ENCODE results near the gene KDM5B. TPM values are rescaled to one million over a fixed set of nuclear protein-coding genes. Genes with fewer than 3 reads are reported as not detected.
"Not testable (repeated sequence)": the region's sequence is repeated elsewhere in the genome, so short reads cannot be mapped to it uniquely, and the experiment has no call there.

The KDM5B gene
- total and polyA plus RNA-seq, 5 donors from 2014 or later, result 13.7 to 77.7 (median 15.1) TPM

DNA sequence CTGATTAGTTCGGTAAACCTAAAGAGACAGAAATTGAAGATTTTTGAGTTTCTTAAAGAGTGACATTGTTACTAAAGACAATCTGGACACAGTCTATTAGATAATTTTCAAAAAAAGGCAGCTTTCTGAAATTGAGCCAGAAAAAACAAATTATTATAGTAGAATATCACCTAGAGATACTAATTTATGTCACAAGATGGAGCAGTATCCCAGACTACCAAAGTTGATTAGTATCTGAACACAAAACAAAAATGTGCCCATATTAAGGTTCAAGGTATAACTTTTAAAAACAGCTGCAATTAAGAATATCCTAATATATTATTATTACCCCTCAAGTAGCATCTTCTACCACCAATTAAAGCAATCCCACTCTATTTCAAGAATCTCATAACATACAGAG, 57.5 kb downstream of the KDM5B start:
- peaks cover 0 to 5% (median 1%) of the 10 kb centered on the region in 4 donors for H3K4me1 Mint-ChIP-seq
- H3K27me3 Mint-ChIP-seq, result no peaks in the 10 kb centered on the region
- Histone ChIP-seq H3K4me3 (ENCODE audit: low read depth, low read length) (no peak overlapping the region), H3K4me1 (ENCODE audit: control insufficient read depth, insufficient read depth, low read length, poor library complexity, severe bottlenecking) (no peaks in the 10 kb centered on the region), H3K9me3 (ENCODE audit: control insufficient read depth in 2 of 2, low read length in 2 of 2) (no peaks in the 10 kb centered on the region), H3K27me3 (ENCODE audit: control insufficient read depth, insufficient read depth, low read length) (no peaks in the 10 kb centered on the region), H3K27ac (ENCODE audit: insufficient read depth, low read length, poor library complexity, severe bottlenecking) (no peak overlapping the region), H3K36me3 (ENCODE audit: control insufficient read depth, insufficient read depth, low read length) (peaks cover 74% of the 10 kb centered on the region)
- peak overlapping the region in 1 of 3 donors; percentile 35 for H3K27ac Mint-ChIP-seq
- ATAC-seq (ENCODE audit: low read depth in 2 of 2) (no peak), DNase-seq (peak in 2 of 3 donors; percentile 13 to 16)
- H3K9me3 Mint-ChIP-seq, result no peaks in the 10 kb centered on the region
- H3K4me3 Mint-ChIP-seq, result no peak overlapping the region
- peaks cover 56% of the 10 kb centered on the region for H3K36me3 Mint-ChIP-seq

DNA sequence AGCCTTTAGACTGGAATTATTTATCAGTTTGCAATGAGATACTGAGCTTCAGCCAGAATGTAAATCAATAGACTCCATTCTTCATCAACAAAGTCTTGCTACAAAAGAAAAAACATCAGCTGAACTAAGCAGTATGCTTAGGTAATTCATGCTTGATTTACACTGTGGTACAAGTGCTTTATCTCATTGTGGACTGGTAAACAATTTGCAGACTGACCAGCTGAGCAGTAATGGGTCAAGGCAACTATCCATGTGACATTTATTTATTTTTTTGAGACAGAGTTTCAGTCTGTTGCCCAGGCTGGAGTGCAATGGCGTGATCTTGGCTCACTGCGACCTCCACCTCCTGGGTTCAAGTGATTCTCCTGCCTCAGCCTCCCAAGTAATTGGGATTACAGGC, 58.2 kb downstream of the KDM5B start:
- H3K36me3 ChIP-seq (ENCODE audit: control insufficient read depth, insufficient read depth, low read length), result peaks cover 74% of the 10 kb centered on the region
- H3K27ac ChIP-seq (ENCODE audit: insufficient read depth, low read length, poor library complexity, severe bottlenecking), result no peak overlapping the region
- no peaks in the 10 kb centered on the region for H3K27me3 ChIP-seq (ENCODE audit: control insufficient read depth, insufficient read depth, low read length)
- ATAC-seq (ENCODE audit: low read depth in 2 of 2) (no peak), DNase-seq (no peak)
- H3K9me3 ChIP-seq (ENCODE audit: control insufficient read depth in 2 of 2, low read length in 2 of 2), result no peaks in the 10 kb centered on the region
- H3K27me3 Mint-ChIP-seq, result no peaks in the 10 kb centered on the region
- H3K27ac Mint-ChIP-seq, result no peak overlapping the region
- H3K9me3 Mint-ChIP-seq, result no peaks in the 10 kb centered on the region
- no peak overlapping the region for H3K4me3 Mint-ChIP-seq
- no peak overlapping the region for H3K4me3 ChIP-seq (ENCODE audit: low read depth, low read length)
- no peaks in the 10 kb centered on the region for H3K4me1 ChIP-seq (ENCODE audit: control insufficient read depth, insufficient read depth, low read length, poor library complexity, severe bottlenecking)
- peaks cover 0 to 5% (median 1%) of the 10 kb centered on the region in 4 donors for H3K4me1 Mint-ChIP-seq
- peaks cover 57% of the 10 kb centered on the region for H3K36me3 Mint-ChIP-seq

DNA sequence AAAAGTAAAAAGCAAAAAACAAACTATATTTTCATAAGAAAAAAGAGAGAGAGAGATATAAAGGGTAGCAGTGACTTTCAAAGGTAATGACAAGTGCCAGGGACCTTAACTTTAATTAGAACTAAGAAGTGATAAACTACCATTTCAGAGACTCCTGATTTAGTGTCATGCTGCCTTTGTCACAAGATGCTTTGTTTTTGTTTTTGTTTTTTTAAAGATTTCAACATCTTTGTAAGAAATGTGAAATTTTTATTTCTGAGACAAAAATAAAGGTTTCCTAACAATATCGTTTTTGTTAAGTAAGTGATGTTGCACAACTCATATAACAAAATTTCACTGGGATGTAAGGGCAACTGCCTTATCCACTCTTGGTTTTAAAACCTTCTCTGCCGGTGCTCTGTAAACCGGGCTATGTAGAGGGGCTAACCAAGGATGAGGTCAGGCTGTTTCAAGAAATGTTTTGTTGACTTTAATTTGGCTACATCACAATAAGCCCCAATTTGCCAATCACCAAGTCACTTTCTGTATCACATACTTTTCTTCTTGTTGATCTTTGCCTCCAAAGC, 62.8 kb downstream of the KDM5B start:
- Histone ChIP-seq H3K4me1 (ENCODE audit: control insufficient read depth, insufficient read depth, low read length, poor library complexity, severe bottlenecking) (no peaks in the 10 kb centered on the region), H3K9me3 (ENCODE audit: control insufficient read depth in 2 of 2, low read length in 2 of 2) (no peaks in the 10 kb centered on the region), H3K27ac (ENCODE audit: insufficient read depth, low read length, poor library complexity, severe bottlenecking) (no peak overlapping the region), H3K27me3 (ENCODE audit: control insufficient read depth, insufficient read depth, low read length) (no peaks in the 10 kb centered on the region), H3K36me3 (ENCODE audit: control insufficient read depth, insufficient read depth, low read length) (peaks cover 71% of the 10 kb centered on the region), H3K4me3 (ENCODE audit: low read depth, low read length) (no peak overlapping the region)
- ATAC-seq (ENCODE audit: low read depth in 2 of 2), result no peak
- H3K4me3 Mint-ChIP-seq, result no peak overlapping the region
- DNase-seq, result no peak
- H3K9me3 Mint-ChIP-seq, result peaks cover 0 to 3% (median 0%) of the 10 kb centered on the region in 7 donors
- H3K27ac Mint-ChIP-seq, result no peak overlapping the region
- H3K36me3 Mint-ChIP-seq, result peaks cover 65% of the 10 kb centered on the region
- H3K27me3 Mint-ChIP-seq, result no peaks in the 10 kb centered on the region
- H3K4me1 Mint-ChIP-seq, result peaks cover 0 to 9% (median 2%) of the 10 kb centered on the region in 4 donors

DNA sequence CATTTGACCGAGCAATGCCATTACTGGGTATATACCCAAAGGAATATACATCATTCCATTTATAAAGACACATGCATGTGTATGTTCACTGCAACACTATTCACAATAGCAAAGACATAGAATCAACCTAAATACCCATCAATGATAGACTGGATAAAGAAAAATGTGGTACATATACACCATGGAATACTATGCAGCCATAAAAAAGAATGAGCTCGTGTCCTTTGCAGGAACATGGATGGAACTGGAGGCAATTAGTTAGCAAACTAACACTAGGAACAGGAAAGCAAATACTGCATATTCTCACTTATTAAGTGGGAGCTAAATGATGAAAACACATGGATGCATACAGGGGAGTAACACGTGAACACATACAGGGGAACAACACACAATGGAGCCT, 63.5 kb downstream of the KDM5B start:
- H3K4me1 Mint-ChIP-seq; H3K9me3 Mint-ChIP-seq; H3K27me3 ChIP-seq (ENCODE audit: control insufficient read depth, insufficient read depth, low read length); H3K27ac ChIP-seq (ENCODE audit: insufficient read depth, low read length, poor library complexity, severe bottlenecking); ATAC-seq (ENCODE audit: low read depth in 2 of 2); DNase-seq; H3K27ac Mint-ChIP-seq; H3K4me3 ChIP-seq (ENCODE audit: low read depth, low read length); H3K4me3 Mint-ChIP-seq; H3K27me3 Mint-ChIP-seq; H3K9me3 ChIP-seq (ENCODE audit: control insufficient read depth in 2 of 2, low read length in 2 of 2); H3K4me1 ChIP-seq (ENCODE audit: control insufficient read depth, insufficient read depth, low read length, poor library complexity, severe bottlenecking): not testable (repeated sequence)
- peaks cover 65% of the 10 kb centered on the region for H3K36me3 ChIP-seq (ENCODE audit: control insufficient read depth, insufficient read depth, low read length)
- H3K36me3 Mint-ChIP-seq, result peaks cover 63% of the 10 kb centered on the region

DNA sequence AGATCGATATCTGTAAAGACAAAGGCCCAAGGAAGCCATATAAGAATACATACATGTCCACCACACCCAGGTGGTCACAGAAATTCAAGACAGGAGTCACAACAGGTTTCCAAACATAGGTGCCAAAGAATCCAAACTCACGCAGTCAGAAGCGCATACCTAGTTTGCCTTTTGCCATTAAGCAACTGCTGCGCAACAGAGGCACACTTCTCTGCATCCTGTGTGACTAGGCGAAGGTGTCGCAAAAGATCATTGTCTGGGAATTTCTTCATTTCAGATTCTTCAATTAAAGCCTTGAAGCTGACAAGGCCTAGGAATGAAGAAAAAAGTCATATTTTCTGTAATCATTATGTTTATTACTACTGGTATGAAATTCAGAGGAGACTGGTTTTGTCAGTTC, 65.7 kb downstream of the KDM5B start:
- no peaks in the 10 kb centered on the region for H3K4me1 ChIP-seq (ENCODE audit: control insufficient read depth, insufficient read depth, low read length, poor library complexity, severe bottlenecking)
- H3K27ac ChIP-seq (ENCODE audit: insufficient read depth, low read length, poor library complexity, severe bottlenecking), result no peak overlapping the region
- H3K36me3 Mint-ChIP-seq, result peaks cover 52% of the 10 kb centered on the region
- peaks cover 52% of the 10 kb centered on the region for H3K36me3 ChIP-seq (ENCODE audit: control insufficient read depth, insufficient read depth, low read length)
- H3K27me3 ChIP-seq (ENCODE audit: control insufficient read depth, insufficient read depth, low read length), result no peaks in the 10 kb centered on the region
- H3K4me3 ChIP-seq (ENCODE audit: low read depth, low read length), result no peak overlapping the region
- H3K4me1 Mint-ChIP-seq, result peaks cover 0 to 4% (median under 1%) of the 10 kb centered on the region in 4 donors
- H3K9me3 ChIP-seq (ENCODE audit: control insufficient read depth in 2 of 2, low read length in 2 of 2), result no peaks in the 10 kb centered on the region
- H3K4me3 Mint-ChIP-seq, result no peak overlapping the region
- ATAC-seq (ENCODE audit: low read depth in 2 of 2) (no peak), DNase-seq (no peak)
- no peaks in the 10 kb centered on the region for H3K27me3 Mint-ChIP-seq
- H3K9me3 Mint-ChIP-seq, result peaks cover 0 to 3% (median 0%) of the 10 kb centered on the region in 7 donors
- H3K27ac Mint-ChIP-seq, result no peak overlapping the region

DNA sequence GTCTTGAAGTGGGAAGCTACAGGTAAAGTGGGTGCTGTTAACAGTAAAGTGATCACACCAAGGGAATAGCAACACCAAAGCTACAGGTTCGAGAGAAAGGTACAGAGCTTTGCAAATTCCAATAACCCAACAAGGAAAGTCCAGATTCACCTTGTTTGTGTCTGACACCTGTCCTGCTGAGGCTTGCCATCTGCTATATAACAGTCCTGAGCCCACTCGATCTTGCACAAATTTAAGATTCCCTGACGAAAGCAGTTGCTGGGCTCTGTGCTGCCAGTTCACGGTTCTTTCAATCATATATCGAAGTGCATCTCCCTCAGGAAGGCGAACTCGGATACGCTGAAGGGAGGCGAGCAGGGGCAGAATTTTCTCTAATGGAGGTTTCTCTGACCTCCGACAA, 75.0 kb downstream of the KDM5B start:
- Mint-ChIP-seq H3K27me3 (no peaks in the 10 kb centered on the region), H3K4me1 (no peaks in the 10 kb centered on the region)

DNA sequence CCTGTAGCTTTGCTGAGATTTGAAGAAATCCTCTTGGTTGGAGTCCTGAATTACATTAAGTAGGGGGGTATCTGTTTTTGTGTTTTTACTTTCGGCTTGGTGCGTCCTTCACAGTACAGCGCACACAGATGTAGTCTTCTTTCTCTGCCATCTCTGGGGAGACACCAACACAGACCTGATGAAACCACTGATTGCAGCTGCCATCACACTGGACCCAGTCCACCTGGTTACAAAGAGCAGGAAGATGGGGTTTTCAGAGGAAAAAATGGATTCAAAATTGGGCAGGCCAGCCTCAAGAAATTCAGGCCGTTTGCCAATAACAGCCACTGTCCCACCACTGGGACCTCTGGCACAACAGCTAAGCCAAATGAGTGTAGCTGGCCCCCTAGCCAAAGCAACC, 79.3 kb downstream of the KDM5B start:
- Mint-ChIP-seq H3K36me3 (peaks cover 54% of the 10 kb centered on the region), H3K27ac (peak overlapping the region in 1 of 3 donors; percentile 79), H3K9me3 (no peaks in the 10 kb centered on the region), H3K4me1 (peaks cover 0 to 5% (median 0%) of the 10 kb centered on the region in 4 donors), H3K4me3 (no peak overlapping the region), H3K27me3 (no peaks in the 10 kb centered on the region)
- Histone ChIP-seq H3K9me3 (ENCODE audit: control insufficient read depth in 2 of 2, low read length in 2 of 2) (no peaks in the 10 kb centered on the region), H3K4me1 (ENCODE audit: control insufficient read depth, insufficient read depth, low read length, poor library complexity, severe bottlenecking) (no peaks in the 10 kb centered on the region), H3K36me3 (ENCODE audit: control insufficient read depth, insufficient read depth, low read length) (peaks cover 71% of the 10 kb centered on the region), H3K27me3 (ENCODE audit: control insufficient read depth, insufficient read depth, low read length) (no peaks in the 10 kb centered on the region), H3K4me3 (ENCODE audit: low read depth, low read length) (no peak overlapping the region), H3K27ac (ENCODE audit: insufficient read depth, low read length, poor library complexity, severe bottlenecking) (no peak overlapping the region)
- no peak for ATAC-seq (ENCODE audit: low read depth in 2 of 2)
- DNase-seq, result no peak

More for the DNA sequence above, 75.0 kb downstream of the KDM5B start:
- Histone ChIP-seq H3K27ac (ENCODE audit: insufficient read depth, low read length, poor library complexity, severe bottlenecking) (no peak overlapping the region), H3K27me3 (ENCODE audit: control insufficient read depth, insufficient read depth, low read length) (no peaks in the 10 kb centered on the region), H3K4me1 (ENCODE audit: control insufficient read depth, insufficient read depth, low read length, poor library complexity, severe bottlenecking) (no peaks in the 10 kb centered on the region), H3K4me3 (ENCODE audit: low read depth, low read length) (no peak overlapping the region), H3K9me3 (ENCODE audit: control insufficient read depth in 2 of 2, low read length in 2 of 2) (no peaks in the 10 kb centered on the region), H3K36me3 (ENCODE audit: control insufficient read depth, insufficient read depth, low read length) (peaks cover 81% of the 10 kb centered on the region)
- no peak for DNase-seq
- ATAC-seq (ENCODE audit: low read depth in 2 of 2), result no peak
- no peak overlapping the region for H3K27ac Mint-ChIP-seq
- H3K36me3 Mint-ChIP-seq, result peaks cover 67% of the 10 kb centered on the region
- H3K9me3 Mint-ChIP-seq, result no peaks in the 10 kb centered on the region
- H3K4me3 Mint-ChIP-seq, result no peak overlapping the region

DNA sequence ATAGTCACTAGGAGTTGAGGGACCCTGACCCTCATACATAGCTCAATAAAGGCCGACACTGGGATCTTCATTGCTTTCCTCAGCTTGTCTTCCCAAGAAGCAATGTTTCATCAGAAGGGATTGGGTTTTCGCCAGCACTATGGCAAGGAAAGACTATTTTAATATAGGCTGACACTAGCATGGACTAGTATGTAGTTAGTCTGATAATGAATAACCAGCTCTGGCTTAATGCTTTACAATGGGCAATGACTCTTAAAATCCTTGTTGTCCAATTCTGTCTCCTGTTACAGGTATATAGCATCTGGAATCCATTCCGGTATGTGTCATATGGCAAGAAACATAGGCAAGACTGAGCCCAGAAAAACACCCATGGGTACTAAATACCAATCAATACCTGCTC, 82.7 kb downstream of the KDM5B start:
- no peak for ATAC-seq (ENCODE audit: low read depth in 2 of 2)
- H3K4me3 Mint-ChIP-seq, result no peak overlapping the region
- Histone ChIP-seq H3K27me3 (ENCODE audit: control insufficient read depth, insufficient read depth, low read length) (no peaks in the 10 kb centered on the region), H3K4me1 (ENCODE audit: control insufficient read depth, insufficient read depth, low read length, poor library complexity, severe bottlenecking) (no peaks in the 10 kb centered on the region), H3K9me3 (ENCODE audit: control insufficient read depth in 2 of 2, low read length in 2 of 2) (no peaks in the 10 kb centered on the region), H3K36me3 (ENCODE audit: control insufficient read depth, insufficient read depth, low read length) (peaks cover 37% of the 10 kb centered on the region), H3K4me3 (ENCODE audit: low read depth, low read length) (no peak overlapping the region), H3K27ac (ENCODE audit: insufficient read depth, low read length, poor library complexity, severe bottlenecking) (no peak overlapping the region)
- peaks cover 4% of the 10 kb centered on the region for H3K27me3 Mint-ChIP-seq
- H3K4me1 Mint-ChIP-seq, result peaks cover 0 to 9% (median 0%) of the 10 kb centered on the region in 4 donors
- peaks cover 23% of the 10 kb centered on the region for H3K36me3 Mint-ChIP-seq
- no peaks in the 10 kb centered on the region for H3K9me3 Mint-ChIP-seq
- H3K27ac Mint-ChIP-seq, result no peak overlapping the region
- DNase-seq, result no peak
